DMS53 treated with DMSO at 0.1 percent for 48 hours (cell line): ENCODE results near the gene KMT2A.
A peak's percentile ranks its signal among the peaks of the same experiment; 100 is the strongest.
"Not testable (repeated sequence)": the region's sequence is repeated elsewhere in the genome, so short reads cannot be mapped to it uniquely, and the experiment has no call there.

ENCODE experiments used
- DNase-seq: peaks from one replicate; lab custom pipeline; 2025; ENCODE audit not compliant: unreplicated experiment; lab: John Stamatoyannopoulos, UW

KMT2A gene

GRCh38 chr11:118531597-118532084 lies 95.3 kb downstream of the KMT2A start:
- no peak for DNase-seq

GRCh38 chr11:118532091-118532490 lies 95.8 kb downstream of the KMT2A start:
- DNase-seq, result no peak

GRCh38 chr11:118532852-118533768 lies 96.8 kb downstream of the KMT2A start:
- no peak for DNase-seq

- DNase-seq, result no peak
These were observed 97.8 kb downstream of the KMT2A start for GRCh38 chr11:118533769-118534729.

- no peak for DNase-seq
These were observed 99.0 kb downstream of the KMT2A start for GRCh38 chr11:118535261-118535660.

GRCh38 chr11:118536726-118537125 lies 100.4 kb downstream of the KMT2A start:
- DNase-seq, result no peak

GRCh38 chr11:118537409-118537980 lies 101.2 kb downstream of the KMT2A start:
- DNase-seq, result no peak

- no peak for DNase-seq
These were observed 107.8 kb downstream of the KMT2A start for GRCh38 chr11:118544010-118544646.

GRCh38 chr11:118544647-118545010 lies 108.3 kb downstream of the KMT2A start:
- no peak for DNase-seq

GRCh38 chr11:118545533-118545932 lies 109.2 kb downstream of the KMT2A start:
- DNase-seq, result no peak

GRCh38 chr11:118547132-118547531 lies 110.8 kb downstream of the KMT2A start:
- no peak for DNase-seq

- no peak for DNase-seq
These were observed 116.0 kb downstream of the KMT2A start for GRCh38 chr11:118552341-118552740.

GRCh38 chr11:118560806-118561205 lies 124.5 kb downstream of the KMT2A start:
- no peak for DNase-seq

- DNase-seq, result no peak
These were observed 128.8 kb downstream of the KMT2A start for GRCh38 chr11:118565051-118565450.

- DNase-seq, result no peak
These were observed 133.4 kb downstream of the KMT2A start for GRCh38 chr11:118569670-118570069.

- no peak for DNase-seq
These were observed 134.5 kb downstream of the KMT2A start for GRCh38 chr11:118570787-118571186.

GRCh38 chr11:118571701-118572060 lies 135.4 kb downstream of the KMT2A start:
- not testable (repeated sequence) for DNase-seq

- DNase-seq, result peak; percentile 63
These were observed 136.0 kb downstream of the KMT2A start, which contains the start of gene ARCN1 for GRCh38 chr11:118572061-118572980. TSS of gene ARCN1 (plus strand) at chr11:118572409. CDS start at chr11:118572548, 139 bp downstream.

GRCh38 chr11:118572981-118573550 lies 136.8 kb downstream of the KMT2A start:
- DNase-seq, result no peak
